ENCODE measurements around the gene STK33.

STK33 gene

GRCh38 chr11:8593935-8594909 is at the start of gene STK33:
TSS of gene STK33 (minus strand) at chr11:8594228. CDS start at chr11:8474905, 119,323 bp downstream.
- no peak for DNase-seq

GRCh38 chr11:8642196-8642841 is 48.3 kb upstream of the STK33 start:
- no peak for DNase-seq

DNA sequence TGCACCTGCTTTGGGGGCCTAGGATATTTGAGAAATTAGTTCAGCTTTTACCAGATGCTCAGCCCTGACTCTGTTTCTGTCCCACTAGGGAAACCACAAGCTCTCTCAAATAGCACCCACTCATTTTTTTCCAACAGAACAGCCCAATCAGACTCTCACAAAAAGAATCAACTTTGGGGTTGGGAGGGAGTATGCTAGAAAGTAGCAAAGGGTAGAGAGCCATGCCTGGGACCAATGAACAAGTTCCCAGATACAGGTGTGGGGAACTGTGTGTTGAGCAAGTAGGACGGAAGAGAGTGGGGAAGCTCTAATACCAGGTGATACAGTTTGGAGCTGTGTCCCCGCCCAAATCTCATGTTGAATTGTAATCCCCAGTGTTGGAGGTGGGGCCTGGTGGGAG is 47.3 kb upstream of the STK33 start:
- no peak for DNase-seq

GRCh38 chr11:8640267-8640906 is 46.4 kb upstream of the STK33 start:
- DNase-seq, result no peak

DNA sequence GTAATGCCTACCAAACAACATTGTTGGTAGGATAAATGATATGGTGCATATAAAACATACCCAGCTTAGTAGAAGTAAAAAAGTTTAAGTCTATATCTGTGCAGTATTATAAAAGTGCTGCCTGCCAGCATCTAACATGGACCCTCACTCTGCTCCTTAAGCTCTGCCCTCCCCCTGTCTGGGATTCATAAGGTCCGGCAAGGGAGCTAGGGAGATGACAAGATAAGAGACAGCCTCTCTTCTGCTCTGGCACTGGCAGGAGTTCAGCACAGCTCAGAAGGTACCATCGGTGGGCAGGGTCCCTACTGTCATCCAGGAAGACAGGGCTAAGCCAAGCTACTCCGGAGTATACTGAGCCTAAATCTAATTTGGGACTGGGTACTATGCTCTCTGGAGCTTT is 45.6 kb upstream of the STK33 start:
- DNase-seq, result no peak

- DNase-seq, result no peak
These were observed 44.3 kb upstream of the STK33 start for GRCh38 chr11:8638300-8638699.

GRCh38 chr11:8636127-8636526 is 42.1 kb upstream of the STK33 start:
- no peak for DNase-seq

GRCh38 chr11:8634498-8634897 is 40.5 kb upstream of the STK33 start:
- DNase-seq, result no peak

DNA sequence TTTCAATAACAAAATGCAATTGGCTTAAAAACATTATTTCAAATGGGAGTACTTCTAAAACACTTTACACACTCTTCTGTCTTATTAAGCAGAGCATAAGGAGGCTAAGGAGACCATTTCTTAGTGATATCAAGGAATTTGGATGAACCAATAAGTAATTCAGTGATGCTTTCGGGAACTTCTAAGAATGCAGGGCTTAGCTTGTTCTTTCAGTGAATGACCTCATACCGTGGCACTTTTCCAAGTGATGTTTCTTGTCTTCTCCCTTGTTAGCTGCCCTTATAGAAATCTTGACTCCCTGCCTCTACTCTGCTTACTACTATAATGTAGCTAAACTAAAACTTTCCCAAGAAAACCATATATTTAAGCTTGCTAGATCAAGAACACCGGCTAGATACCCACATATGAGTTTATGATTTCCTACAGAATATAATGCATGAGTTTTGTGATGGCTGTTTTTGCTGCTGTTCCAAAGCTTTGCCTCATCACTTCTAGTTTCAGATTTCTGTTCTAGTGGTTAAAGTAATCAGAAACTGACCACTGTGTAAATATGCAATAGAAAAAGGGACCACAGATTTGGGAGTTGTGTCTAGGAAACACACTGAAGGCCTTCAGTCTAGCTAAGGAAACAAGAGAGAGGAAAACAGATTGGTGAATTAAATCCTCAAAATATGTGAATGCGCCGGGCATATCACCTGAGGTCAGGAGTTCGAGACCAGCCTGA is 37.5 kb upstream of the STK33 start:
- DNase-seq, result no peak

- no peak for DNase-seq
These were observed 30.7 kb upstream of the STK33 start for GRCh38 chr11:8624698-8625097.

DNA sequence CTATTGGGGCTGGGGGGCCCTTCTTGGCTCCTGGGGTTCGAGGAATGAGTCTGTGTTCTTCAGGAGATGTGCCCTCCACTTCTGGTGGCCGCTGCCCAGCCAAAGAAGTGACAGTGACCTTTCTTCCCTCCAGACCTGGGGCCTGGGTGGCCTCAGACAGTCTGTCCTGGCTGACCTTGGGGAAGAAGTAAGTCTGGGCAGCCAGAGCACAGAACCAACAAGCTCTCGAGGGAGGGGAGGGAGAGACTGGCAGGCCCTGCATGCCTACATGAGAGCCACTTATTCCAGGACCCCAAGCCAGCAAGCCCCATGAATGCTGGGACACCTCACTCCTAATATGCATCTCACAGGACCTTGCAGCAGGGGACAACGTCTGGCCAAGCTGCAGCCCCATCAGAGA is 27.1 kb upstream of the STK33 start:
- no peak for DNase-seq

DNA sequence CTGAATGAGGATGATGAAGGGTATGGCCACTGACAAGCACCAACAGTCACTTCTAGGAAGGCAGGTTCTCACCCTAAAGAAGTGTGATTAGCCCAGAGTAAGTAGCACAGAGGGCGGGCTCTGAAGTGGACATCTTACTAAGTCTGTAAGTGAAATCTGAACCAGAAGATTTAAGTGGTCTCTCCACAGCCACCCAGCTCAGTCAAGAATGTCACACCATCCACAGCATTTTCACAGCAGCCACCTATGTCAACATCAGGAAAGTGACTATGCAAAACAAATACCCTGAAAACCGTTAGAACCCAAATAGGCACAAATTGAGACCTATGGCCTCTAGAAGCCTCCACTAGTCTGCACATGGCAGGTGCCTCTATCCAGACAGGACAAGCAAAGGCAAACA is 23.0 kb upstream of the STK33 start:
- DNase-seq, result no peak

DNA sequence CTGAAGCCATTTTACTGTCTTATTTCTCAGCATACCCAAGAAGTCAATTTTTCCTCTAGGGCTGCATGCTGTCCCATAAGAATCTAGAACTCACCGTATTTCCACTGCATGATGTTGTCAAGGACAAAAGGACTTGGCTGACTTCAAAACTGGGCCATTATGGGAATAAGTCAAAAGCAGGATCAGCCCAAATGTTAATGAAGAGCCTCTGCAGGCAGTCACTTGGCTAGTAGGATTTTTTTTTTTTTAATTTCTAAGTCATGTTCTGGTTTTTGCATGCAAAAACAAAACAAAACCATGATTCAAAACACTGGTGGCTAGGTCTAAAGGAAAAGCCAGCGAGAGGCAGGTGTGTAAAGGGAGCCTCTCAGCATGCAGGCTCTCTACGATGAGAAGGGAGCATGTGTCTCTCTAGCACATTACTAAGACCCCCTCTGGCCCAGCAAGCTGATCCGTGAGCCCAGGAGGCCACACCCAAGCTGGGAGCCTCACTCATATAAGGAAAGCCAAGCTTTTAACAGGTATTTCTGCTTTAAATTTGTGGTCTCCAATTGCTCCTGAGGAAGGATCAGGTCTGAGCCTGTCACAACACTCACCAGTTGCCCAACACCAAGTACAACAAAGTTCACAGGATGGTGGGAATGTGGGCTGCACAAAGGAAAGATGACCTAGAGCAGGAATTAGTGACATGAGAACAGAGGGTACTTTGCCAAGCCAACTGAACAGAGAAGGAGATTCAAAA is 21.4 kb upstream of the STK33 start:
- DNase-seq, result no peak

DNA sequence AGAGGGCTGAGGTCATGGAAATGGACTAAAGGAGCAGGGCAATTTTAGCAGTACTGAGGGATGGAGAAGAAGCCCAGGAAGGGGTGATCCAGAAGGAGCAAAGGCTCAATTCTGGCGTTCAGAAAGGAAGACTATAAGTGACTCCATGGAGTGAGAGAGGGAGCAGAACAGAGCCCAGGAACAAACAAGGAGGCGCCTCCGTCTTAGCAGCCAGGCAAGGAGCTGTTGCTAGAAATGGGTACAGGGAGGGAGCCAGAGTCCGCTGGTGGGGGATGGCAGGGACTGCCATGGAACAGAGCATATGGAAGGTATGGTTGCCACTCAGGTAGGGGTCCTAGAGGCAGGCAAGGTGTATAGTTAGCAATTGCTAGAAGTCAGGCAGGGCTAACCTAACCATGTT is 20.5 kb upstream of the STK33 start:
- DNase-seq, result no peak

DNA sequence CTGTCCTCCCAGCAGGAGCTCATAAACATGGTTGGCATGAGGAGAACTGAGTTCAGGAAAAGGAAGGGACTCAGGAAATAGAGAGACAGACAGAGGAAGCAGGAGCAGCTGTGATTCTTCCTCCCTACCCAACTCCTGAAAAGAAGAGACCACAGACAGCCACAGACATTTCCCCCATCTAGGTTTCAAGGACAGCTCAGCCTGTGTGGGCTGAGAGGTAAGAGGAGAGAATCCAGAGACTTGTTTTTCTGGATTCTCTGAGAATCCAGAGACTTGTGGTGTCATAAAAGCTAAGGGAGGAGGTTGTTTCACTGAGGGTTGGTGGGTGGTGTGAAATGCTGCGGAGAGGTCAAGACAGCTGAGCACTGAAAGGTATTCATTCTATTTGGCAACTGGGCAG is 19.0 kb upstream of the STK33 start:
- DNase-seq, result no peak

- no peak for DNase-seq
These were observed 18.5 kb upstream of the STK33 start for GRCh38 chr11:8612522-8612921.

GRCh38 chr11:8610532-8611116 is 16.6 kb upstream of the STK33 start:
- DNase-seq, result no peak

GRCh38 chr11:8608652-8609051 is 14.6 kb upstream of the STK33 start:
- DNase-seq, result no peak

GRCh38 chr11:8605971-8606563 is 12.0 kb upstream of the STK33 start:
- no peak for DNase-seq

DNA sequence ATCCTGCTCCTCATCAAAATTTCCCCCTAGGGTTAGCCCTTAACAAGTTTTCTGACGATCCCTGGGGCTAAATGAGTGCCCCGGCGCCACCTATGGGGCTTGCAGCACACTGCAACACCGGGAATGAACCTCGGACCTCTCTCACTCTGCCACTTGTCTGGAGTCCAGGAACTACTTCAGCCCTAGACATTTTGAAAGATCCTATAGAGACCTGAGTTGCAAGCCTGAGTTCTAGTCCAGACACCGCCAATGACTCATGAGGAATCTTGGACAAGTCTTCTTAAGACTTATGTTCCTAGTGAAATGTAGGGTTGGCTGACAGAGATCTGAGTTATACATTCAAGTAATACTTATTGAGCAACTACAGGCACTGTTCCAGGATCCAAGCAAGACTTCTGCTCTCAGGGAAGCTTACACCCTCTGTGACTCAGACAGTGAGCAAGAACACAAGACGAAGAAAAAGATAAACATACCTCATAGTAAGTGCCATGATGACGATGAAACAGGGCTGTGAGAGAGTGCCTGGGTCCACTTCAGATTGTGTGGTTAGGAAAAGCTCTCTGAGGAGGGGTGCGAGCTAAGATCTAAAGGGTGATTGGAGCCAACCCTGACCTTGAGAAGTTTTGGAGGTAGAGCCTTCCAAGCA is 10.2 kb upstream of the STK33 start:
- no peak for DNase-seq

DNA sequence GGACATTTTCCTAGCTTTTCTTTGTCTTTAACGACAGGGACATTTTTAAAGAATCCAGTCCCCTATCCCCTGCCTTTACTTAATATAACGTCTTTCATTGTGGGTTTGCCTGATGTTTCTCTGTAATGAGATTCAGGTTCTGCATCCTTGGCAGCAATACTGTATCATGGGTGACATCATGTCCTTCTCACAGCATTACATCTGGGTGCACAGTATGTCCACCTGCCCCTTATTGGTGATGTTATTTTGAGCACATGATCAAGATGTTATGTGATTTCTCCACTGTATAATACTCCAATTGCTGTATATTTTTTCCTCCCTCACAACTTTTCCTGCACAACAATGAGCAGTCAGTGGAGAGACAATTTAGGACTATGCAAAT is 9.7 kb upstream of the STK33 start:
- no peak for DNase-seq

Measured in KG1 (cell line).